Measurements from ENCODE around the gene CATSPER3.

GRCh38 chr5:135008981-135009735, 41.5 kb downstream of the CATSPER3 start:
- TF ChIP-seq SUZ12 (IDR thresholded peaks at IDR 0.05) (no peak), FOXM1 (IDR thresholded peaks at IDR 0.05; ENCODE audit: borderline replicate concordance) (no peak), HDGF (IDR thresholded peaks at IDR 0.05; ENCODE audit: borderline replicate concordance) (no peak), CTBP1 (IDR thresholded peaks at IDR 0.05; ENCODE audit: borderline replicate concordance) (no peak), L3MBTL2 (conservative IDR thresholded peaks at IDR 0.05) (no peak), PKNOX1 (IDR thresholded peaks at IDR 0.05) (no peak), NFRKB (IDR thresholded peaks at IDR 0.05) (no peak), BHLHE40 (IDR thresholded peaks at IDR 0.05; ENCODE audit: borderline replicate concordance) (no peak)

Data from HEK293T (cell line).